HG03439 (cell line): Measurements from ENCODE around the gene HIVEP3.

Source experiments
- ATAC-seq: cut with Tn5 transposase; IDR thresholded peaks from one replicate; pipeline ENCODE4 v1.9.1; 2021; ENCODE audit warnings: mild to moderate bottlenecking, moderate library complexity; ENCODE audit not compliant: unreplicated experiment

HIVEP3 gene

DNA sequence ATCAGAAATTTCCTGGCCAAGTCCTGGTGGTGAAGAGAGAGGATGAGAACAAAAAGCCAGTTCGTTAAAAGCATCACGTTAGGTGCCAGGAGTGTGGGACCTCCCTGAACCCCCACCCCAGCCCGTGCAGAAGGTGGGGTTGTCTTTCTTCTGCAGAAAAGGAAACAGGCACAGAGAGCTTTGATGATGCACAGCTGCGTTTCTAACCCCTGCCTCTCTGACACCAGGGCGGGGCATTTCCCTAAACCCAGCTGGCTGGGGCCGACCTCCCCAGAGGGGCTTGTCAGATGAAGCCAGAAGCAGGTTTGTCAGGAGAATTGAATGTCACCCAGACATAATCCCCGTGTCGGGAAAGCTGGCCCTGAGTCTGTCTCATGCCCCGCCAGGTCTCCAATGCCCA, 244.9 kb downstream of the HIVEP3 start:
- ATAC-seq = no peak

DNA sequence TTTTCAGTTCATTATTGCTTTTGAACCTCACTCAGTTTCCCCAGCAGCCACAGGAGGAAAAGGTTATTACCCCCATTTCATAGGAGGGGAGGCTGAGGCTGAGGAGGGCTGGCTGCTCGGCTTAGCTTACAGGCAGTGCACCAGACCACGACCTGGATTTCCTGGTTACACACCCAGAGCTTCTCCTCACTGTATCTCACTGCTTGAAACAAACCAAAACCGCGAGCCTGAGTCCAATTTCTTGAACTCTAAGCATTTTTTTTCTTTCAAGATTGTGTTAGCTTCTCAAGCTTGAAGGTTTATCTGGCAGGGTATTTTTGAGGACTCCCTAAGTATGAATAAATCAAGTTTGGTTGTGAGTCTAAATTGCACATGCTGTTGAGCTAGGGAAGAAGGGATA, 245.3 kb downstream of the HIVEP3 start:
- no peak for ATAC-seq

DNA sequence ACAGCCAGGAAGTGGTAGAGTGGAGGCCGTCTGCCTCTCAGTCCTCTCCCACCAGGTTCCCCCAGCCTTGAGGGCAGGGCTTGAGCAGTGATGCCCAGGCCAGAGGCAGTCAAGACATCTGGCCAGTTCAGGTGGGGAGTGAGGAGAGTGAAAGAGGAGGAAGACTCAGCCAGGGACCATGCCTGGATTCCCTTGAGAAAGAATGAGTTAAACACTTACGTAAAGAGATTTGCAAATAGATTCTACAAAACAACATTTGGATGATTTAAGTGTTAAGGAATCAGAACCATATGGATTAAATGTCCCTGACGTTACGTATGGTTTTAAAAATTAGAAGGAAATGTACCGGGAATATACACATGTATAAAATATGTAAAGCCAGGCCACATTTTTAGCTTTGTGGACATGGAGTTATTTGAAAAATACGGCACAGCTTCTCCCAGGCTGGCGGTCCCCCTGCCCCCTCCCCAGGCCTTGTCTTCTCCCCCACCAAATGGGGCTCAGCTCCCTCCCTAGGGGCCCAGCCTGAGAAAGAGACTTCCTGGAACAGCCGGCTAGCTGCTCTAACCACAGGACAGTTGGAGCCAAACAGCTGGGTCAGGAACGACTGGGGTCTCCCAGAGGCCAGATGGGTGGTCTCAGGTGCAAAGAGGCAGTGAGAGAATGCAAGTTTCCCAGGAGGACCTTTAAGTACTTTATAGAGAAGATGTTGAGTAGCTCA, 245.9 kb downstream of the HIVEP3 start:
- no peak for ATAC-seq

DNA sequence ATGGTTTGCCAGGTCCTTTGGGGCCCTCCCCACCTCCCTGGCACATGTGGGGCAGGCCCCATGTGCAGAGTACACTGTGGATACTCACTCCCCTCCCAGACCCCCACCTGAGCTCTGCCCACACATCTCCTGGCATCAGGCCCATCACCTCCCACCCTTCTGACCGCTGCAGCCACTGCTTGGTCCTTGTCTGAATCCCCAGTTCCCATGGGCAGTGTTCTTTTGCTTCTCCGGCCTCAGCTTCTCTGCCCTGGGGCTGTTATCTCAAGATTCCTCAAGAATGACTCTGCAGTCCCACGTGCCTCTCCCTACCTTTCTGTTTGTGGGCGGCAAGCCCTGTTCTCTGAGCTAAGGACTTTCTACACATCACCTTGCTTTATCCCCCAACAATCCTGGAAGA, 246.5 kb downstream of the HIVEP3 start:
- ATAC-seq = no peak

DNA sequence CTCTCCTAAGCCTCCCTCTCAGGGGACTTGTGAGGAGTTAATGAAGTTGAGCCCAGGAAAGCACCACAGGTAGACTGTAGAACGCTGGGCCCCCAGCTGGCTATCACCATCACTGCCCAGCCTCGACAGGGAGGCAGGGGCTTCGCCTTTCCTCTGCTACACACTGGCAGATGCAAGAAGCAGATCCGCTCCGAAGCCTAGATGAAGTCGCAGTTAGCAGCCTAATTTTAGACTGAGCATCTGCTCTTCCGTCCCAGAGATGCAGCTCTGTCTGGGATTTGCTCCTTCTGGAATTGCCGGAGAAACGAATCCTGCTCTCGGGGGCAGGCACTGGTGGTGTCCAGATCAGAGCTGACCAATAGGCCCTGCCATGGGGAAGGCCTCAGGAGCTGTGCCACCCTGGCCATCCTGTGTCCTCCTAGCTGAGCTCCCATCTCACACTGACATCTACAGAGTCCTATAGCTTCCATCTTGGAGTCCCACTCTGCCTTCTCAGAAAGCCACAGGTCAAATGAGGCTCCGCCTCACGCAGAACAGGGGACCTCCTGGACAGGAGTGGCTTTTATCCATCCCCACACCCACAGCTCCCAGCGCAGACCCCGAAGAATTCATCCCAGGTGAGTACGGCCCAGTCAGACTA, 247.5 kb downstream of the HIVEP3 start:
- no peak for ATAC-seq

DNA sequence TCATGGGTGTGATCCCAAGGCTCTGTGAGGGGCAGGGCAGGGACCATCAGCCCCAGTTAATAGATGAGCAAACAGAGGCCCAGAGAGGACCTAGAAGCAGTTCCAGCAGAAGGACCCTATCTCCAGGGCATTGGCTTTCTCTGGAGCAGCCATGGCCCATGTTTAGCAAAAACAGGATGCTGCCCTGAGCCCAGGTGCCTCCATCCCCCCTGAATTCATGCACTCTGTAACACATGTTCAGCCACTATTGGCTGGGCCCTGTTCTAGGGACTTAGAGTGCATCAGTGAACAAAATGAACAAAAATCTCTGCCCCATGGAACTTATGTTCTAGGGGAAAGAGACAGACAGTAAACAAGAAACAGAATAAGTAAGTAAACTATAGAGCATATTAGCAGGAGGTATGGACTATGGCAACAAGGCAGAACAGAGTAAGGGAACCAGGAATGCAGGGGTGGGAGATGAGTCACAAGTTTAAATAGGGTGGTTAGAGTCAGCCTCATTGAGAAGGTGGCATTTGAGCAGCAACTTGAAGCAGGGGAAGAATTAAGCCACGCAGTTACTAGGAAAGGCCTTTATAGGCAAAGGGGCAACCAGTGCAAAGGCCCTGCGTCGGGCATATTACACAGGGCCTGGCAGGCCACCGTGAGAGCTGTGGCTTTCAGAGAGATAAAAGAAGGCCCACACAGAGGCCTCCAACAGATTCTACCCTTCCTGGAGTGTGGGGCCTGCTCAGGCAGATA, 248.3 kb downstream of the HIVEP3 start:
- no peak for ATAC-seq

DNA sequence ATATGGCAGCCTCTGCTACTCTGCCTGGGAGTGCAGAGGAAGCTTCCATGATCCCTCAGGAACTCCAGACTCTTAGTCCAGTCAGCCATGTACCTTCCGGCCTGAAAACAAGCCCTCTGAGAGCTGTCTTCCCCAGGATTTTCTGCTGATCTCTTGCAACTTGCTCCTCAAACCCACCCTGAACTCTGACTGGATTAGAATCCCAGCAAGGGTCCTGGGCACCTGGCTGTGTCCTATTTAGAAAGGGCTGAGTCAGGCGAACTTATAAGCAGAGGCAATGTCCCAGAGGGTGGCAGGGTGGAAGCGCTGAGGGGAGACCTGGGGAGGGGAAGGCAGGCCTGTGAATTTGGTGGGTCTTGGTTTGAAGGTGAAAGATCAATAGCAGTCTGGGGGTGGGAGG, 249.8 kb downstream of the HIVEP3 start:
- ATAC-seq = no peak

DNA sequence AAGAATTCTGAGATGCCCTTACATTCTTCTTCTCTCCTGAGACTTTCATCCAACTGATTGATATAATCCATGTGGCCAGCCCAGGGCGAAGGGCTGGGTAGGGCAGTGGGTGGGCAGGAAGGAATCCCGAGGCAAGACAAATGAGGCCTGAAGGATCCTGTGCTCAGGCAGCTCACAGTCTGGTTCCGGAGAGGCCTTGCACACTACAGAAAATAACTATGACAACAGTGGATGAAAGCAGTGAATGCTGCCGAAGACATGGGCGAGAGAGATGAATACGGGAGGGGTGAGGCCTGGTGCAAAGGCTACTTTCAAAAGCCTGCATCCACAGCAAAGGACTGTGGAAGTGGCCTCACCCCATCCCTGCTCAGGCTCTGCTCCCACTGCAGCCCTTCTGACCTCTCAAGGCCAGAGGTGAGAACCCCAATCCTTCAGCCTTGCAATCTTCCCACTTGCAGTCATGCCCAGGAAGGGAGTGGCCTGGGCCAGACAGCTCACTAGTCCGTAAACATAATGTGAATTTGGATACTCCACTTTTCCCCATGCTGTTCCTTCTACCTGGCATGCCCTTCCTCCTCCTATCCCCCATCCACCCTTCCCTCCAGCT, 250.6 kb downstream of the HIVEP3 start:
- no peak for ATAC-seq

DNA sequence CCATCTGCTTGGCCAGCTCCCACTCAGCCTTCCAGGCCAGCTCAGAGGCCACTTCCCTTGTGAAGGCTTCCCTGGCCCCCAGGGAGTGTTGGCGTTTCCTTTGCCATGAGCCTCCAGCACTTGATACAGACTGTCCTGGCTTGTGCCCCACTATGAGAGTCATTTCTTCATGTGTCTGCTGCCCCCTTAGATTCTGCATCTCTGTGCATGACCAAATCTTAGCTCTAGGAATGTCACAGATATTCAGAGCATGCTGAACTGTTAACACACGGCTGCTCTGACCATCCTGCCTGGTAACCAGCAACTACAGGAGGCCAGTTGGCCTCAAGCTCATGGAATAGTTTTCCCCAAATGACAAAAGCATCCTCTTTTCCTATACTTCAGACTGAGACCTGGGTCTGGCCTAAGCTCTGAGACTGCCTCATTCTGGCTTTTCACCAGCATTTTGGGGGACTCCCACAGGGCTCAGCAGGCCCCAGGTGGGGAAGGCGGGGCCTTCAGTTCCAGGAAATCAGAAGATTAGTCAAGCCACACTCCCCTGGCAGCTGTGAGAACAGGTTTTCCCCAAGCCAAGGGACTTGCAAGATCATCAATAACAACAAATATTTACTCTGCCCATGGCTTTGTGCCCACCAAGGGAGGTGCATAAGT, 251.6 kb downstream of the HIVEP3 start:
- peak; percentile 55 for ATAC-seq

DNA sequence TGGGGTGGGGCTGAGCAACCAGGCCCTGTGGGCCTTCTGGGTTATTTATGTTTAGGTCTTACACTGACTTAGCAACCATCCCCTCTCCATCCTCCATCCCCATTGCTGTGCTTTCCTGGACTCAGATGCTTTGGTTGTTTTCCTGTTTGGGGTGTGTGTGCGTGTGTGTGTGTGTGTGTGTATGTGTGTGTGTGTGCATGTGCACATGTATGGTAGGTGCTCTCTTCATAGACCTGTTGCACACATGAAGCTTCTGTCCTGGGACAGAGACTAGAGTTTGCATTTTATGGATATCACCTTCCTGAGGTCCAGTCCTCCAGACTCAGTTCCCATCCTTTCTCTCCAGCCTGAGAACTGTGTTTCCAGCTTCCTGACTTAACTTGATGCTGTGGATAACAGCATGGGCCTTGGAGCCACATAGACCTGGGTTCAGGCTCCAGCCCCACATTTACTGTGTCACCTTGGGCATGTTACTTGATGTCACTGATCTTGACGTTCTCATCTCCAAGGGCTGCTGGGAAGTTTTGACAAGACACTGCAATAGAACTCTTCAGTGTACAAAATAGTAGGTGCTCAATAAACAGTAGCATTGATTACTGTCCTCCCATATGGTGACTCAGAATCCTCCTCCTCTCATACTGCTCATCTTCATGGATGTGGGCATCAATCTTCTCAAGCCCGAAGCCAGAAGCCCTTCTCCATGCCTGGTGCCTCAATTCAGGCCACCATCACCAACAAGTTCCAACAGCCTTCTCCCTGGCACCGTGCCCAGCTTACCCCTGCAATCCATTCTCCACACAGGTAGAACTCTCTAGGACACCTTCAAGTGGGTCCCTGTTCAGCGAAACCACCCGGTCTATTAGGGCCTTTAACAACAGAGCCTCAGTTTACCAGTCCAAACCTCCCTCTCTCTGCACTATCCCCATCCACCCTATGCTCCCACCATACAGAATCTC, 252.5 kb downstream of the HIVEP3 start:
- ATAC-seq = no peak

DNA sequence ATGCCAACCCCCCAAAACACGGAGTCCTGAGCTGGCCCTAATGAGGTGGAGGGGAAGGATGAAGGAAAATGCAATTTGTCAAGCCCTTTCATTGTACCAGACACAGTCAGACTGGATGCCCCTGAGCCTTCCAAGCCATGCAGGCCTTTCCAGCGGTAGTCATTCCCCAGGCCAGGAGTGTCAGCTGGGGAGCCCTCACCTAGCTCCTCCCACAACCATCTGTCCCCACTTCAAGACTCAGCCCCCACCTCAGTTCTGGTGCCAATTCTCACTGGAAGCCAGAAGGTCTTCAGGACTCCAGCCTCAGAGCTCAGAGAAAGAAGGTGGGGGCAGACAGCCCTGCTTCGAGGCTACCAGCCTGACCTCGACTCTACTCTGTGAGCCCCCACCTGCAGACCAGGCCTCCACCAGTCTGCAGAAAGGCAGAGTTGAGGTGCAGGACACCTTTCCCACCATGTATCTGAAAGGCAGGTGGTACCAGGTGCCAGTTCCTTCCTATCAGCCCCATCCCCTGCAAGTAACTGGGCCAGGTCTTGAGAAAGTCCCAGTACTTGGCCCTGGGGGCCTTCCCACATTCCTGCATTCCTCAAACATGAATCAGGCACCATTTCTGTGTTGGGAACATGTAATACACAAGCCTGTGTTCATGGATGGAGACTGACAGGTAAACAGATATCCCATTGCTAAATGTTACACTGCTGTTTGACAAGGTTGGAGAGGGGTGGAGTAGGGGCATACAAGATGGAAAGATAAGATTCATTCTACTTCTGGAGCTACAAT, 253.7 kb downstream of the HIVEP3 start:
- ATAC-seq = no peak

DNA sequence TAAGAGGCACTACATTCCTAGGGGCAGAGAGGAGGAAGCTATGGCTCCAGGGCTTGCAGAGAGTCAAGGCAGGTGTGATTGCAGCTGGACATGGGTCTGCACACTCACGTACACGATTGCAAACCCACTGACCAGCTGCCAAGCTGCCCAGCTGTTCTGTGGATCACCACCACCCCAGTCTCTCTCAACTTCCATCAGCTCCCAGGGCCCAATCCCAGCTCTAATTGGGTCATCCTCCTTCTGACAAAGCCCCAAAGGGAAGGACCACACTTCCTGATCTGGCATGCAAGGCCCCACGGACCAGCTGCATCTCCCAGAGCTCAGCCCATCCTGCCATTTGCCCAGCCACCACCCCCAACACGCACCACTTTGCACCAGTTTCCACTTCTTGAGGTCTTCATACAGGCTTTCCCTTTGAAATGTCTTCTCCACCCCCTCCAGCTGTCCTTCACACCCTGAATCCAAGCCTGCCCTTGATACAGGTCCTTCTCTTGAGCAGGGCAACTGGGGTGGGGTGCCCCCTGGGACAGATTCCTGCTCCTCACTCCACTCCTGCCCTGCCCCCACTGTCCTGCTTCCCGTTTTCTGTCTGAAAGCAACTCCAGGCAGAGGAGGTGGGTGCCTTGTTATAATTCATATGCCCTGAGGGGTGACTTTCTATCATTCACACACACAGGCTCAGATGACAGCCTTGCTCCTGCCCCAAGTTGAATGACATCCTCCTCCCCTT, 254.9 kb downstream of the HIVEP3 start:
- no peak for ATAC-seq

DNA sequence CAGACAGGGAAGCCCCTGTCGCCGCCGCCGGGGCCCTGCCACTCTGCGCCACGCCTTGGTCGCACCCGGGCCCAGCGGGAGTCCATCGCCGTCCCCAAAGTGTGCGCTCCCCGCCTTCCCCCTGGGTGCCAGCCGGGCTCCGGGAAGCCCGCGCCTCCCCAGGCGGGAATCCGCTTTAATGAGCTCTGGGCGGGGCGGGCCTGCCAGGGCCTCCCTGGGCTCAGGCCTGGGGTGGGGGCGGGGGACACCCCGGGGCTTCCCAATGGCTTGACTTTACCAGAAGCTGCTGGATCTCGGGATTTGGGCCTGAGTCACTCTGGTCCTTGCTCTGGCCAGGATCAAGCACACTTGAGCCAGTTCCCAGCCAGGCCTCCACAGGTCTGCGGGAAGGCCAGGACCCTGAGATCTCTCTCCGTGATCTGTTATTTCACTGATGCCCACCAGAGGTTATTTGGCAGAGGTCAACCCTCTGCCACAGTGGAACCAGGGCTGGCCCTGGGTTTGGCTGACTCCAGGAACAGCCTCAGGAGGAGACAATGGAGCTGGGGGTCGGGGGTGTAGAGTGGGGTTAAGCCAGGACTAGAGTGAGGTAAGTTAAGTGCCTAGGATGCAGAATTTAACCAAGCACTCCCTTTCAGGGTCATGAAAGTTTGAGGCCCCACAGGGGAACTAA, 255.8 kb downstream of the HIVEP3 start:
- no peak for ATAC-seq

DNA sequence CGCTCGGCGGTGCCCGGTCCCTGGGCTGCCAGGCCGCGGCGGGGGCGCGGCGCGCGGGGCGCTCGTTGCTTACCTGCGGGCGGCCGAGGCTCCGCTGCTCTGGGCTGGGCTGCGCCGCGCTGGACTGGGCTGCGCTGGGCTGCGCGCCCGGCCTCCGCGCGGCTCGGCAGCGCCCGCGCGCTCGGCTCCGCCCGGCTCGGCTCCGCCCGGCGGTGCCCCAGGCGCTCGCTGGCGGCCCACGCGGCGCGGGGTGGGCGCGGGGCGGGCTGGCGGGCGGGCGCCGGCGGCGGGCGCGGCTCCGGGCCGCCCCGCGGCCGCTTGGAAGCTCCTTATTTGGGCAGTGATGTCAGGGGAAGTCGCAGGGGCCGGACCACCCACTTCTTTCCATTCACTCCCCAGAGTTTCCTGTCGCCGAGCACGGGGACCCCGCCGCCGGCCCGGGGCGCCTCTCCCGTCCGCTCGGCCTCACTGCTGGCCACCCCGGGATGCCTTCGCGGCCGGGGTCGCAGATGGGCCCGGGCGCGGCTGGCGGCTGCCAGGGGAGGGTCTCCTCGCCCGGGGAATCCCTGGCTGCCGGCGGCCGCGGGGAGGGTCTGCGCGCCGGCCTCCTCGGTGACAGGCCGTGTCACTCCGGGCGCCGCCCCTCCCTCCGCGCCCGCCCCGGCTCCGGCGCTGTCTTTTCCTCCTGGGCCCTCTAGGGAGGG, 256.5 kb downstream of the HIVEP3 start:
- ATAC-seq = peak; percentile 54

DNA sequence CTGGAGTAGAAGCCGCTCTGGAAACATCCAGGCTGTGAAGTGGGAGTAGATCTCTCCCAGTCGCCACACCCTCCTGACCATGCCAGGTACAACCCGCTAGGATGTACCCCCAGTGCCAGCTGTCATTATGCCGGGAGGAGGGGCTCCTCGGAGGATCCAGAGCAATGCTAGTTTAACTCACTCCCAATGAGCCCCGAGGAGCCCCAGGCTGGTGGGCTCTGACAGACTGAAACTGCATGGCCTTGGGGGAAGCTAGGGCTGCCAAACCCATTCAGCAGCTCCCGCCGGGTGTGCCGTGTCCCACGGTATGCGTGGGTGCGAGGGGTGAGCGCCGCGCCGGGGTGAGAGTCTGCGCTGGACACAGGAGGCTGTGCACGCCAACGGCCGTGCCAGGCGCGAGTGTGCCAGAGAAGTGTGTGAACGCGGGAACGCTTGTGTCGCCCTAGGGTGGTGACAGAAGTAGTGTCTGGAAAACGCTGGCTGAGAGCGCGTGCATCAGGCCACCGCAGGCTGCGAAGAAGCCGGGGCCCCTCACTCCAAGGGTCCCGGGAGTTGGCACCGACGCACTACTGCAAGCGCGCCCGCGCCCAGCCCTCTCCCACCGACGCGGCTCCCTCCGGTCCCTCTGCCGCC, 257.2 kb downstream of the HIVEP3 start:
- no peak for ATAC-seq

DNA sequence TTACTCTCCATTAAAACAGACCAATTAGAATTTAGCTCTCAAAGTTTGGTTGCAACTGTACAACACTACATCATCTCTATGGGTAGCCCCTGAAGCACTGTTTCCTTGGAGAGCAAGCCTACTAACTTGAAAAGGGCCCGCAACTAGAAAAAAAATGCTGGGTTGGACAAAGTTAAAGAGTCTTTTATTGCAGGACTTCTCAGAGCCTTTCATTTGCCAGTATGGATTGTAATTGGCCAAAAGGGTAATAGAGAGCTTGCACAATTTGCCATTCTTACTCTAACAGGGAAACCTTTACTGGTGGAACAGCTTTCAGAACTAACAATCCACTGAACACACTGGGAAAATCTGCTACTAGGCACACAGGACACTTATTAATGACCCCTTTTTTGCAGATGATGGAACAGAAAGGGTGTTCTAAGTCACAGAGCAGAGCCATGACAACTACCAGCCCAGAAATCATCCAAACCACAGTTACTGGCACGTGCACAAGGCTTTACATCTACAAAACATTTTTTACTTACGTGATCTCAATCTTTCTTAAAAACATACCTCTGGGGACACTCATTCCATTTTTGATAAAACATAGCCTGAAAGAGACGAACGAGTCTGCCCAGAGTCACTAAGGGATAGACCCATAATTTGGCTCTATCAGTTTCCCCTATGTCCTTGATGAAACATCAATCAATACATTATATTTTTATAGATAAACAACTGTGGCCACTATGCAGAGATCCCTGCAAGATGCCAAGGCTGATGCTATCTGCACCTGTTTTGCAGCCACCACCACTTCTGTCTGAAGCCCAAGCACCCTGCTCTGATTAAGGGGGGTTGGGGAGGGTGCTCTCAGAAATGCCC, 257.9 kb downstream of the HIVEP3 start:
- no peak for ATAC-seq
